Diencephalon (tissue), 1 donor: ENCODE data around the gene PGM5. TPM values are rescaled to one million over a fixed set of nuclear protein-coding genes. Genes with fewer than 3 reads are reported as not detected.

Experiments
- total RNA-seq: library from RNA; depleted of rRNA; stranded (reverse); fragments of >200 nt; gene quantifications from one replicate; pipeline ENCODE4 v1.2.3, GENCODE V29; 2014

PGM5 gene
- total RNA-seq, result 3.2 TPM

DNA sequence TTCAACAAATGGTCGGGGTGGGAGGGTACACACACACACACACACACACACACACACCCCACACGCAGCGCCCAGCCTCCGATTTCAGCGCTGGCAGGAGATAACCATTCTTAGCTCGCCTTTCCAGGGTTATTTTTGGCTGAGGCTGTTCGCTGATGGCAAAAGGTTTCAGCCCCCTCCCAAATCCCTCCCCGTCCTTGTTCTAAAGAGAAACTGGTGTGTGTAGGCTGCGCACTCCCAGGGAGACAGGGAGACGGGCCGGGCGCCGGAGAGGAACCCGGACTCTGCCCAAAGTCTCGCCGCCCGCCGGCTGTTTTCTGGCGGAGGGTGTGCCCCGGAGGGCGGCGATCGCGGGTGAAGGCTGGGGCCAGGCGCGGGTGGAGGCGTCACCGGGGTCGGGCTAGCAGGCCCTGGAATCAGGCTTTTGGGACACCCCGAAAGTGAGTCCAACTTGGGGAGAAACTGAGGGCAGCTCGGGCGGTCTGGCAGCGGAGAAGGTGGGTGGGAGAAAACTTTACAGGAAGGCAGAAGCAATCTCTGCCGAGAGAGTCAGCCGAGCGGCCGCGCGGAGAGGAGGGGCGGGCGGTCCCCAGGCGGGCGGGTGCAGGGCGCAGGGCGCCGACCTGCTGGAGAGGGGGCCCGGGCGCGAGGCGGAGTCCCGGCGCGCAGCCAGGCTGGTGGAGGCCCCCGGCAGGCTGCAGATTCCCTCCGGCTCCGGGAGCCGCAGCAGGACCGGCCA, at the start of gene PGM5:
Gene PGM5, plus strand, starts transcription at position 232 of the 739 bp plus-strand sequence. CDS start 517 bp downstream, outside the sequence.

GRCh38 chr9:68540712-68541535, 184.5 kb downstream of the PGM5 start, which contains the start of gene TMEM252:
TMEM252 (minus strand) TSS chr9:68540883; CDS start chr9:68540814, 69 bp downstream.

Other genes with a start within 250 kb of the PGM5 start
- gene ZNG1C, start 114.6 kb upstream of the PGM5 start, total RNA-seq, result 38.1 TPM
- gene FOXD4L3, start 53.7 kb upstream of the PGM5 start, total RNA-seq, result 0.23 TPM
- gene TMEM252, start 184.3 kb downstream of the PGM5 start, total RNA-seq, result not detected